GM18861 (cell line): Measurements from ENCODE around the gene MORF4L2.
"Not testable (repeated sequence)": the region's sequence is repeated elsewhere in the genome, so short reads cannot be mapped to it uniquely, and the experiment has no call there.

ENCODE experiments used
- ATAC-seq: cut with Tn5 transposase; IDR thresholded peaks from one replicate; pipeline ENCODE4 v1.9.1; 2021; ENCODE audit not compliant: unreplicated experiment

MORF4L2 gene

DNA sequence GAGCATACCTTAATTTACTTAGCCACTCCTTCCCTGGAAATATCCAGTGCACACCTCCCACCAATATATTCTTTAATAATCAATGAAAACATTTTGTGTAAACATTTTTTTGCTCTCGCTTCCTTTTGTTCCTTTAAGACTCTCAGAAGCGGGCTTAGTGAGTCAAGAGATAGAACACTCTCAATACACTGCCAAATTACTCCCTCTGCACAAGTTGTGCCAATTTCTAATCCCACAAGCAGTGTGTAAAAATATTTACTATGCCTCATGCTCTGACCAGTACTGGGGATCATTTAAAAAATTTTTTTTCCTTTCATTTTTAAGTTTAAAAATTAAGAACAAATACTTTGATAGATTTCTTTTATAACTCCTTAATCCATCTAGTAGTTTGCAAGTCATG, 5.1 kb downstream of the MORF4L2 start:
- ATAC-seq: no peak

DNA sequence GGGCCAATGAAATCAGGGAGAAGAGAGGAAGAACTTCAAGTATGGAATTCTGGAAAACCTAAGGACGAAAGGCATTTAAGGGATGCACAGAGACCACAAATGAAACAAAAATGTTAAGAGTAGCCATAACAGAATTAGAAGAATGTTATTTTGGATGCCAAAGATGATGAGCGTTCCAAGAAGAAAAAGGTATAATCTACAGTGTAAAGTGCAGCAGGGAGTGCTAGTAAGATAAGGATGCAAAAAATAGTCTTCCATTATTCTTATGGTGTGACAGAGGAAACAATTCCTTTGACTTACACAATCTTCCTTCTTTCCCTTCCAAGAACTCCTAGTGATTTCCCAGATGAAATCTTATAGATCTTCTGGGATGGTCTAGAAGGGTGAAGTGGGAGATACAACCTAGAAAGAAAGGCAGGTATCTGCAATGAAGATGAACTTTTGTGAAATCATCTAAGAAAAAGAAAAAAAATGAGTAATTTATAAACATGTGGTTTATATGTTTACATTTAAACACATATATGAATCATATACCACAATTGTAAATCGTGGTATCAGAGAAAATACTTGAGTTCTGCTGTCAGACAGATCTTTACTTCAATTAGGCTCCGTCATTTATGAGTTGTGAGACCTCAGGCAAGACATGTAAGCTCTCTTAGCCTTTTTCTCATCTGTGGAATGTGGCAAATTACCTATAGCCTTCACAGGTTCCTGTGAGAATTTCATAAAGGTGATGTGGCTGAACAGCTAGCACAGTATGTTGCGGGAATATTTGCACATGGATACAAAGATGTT, 8.1 kb downstream of the MORF4L2 start:
- no peak for ATAC-seq

DNA sequence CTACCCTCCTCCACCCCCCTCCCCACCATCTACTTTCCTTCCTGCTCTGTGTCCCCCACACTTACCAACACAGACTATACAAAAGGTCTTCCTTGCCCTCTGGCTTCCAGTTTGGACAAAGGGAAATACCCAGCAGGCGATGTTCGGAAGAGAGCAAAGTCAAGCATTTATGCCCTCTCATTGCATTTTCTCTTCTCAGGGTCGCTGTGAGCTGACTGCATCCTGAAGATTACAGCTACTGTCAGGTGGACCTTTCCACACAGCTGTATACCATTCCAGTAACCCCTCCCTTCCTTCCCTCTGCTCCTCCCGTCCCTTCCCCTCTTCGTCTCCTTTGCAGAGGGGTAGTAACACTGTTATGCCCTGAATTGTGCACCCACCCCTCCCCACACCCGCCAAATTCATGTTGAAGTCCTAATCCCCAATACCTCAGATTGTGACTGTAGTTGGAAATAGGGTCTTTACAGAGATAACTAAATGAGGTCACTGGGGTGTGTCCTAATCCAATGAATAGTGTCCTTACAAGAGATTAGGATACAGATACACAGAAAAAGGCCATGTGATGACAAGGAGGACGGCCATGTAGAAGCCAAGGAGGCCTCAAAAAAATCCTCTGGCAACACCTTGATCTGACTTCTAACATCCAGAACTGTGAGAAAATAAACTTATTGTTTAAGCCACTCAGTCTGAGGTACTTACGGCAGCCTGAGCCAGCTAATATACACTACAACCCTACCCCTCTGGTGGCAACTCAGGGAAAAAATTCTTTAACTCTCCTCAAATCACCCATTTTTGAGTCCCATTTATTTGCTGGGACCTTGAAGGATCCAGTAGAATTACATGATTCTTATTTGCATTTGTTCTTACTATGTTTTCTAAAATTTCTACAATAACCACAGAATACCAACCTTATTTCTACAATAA, 11.7 kb downstream of the MORF4L2 start:
- ATAC-seq: no peak

DNA sequence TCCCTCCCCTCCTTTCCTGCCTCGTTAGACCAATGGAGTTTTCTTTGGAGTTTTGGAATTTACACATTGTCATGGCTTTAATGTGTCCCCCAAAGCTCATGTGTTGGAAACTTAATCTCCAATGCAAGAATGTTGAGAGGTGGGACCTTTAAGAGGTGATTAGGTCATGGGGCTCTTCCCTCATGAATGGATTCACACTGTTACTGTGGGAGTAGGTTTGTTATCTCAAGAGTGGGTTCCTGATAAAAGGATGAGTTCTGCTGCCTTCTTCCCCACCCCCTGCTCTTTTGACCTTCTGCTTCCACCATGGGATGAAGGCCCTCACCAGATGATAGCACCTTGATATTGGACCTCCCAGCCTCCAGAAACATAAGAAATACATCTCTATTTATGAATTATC, 16.8 kb downstream of the MORF4L2 start:
- ATAC-seq: no peak

DNA sequence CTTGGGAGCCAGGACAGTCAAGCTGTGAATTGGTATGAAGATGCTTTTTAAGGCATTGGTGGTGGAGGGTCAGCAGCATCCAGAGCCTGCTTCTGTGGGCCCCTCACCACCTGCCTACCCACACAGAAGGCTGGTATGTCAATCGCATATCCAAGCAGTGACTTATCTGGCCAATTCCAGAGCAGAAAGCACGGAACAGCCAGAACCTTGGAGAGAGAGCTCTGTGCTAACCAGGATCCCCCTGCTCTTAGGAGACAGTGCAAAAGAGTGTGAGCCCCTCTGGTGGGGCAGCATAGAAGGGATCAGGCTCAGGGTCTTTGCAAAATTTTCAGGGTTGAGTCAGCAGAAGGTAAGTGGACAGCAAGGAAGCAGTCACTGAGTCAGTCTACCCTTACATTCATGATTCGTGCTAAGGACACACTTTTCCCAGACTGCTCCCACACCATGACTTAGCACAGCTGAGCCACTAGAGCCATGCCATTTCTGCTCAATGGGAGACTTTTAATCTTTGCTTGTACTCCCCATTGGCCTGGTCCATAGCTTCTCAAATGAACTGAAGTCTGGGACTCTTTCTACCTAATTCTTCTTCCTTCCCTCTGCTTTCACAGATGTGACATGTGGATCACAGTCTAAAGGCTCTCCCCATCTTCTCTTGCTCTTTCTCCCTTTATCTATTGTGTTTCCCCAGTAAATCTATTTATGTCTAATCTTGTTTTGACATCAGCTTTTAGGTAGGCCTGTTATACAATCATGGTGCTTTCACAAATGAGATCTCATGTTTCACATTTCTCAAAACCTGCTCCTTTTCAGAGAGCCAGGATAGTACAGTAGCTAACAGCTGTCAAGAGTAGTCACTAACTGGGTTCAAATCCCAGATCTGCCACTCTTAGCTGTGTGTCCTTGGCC, 20.0 kb downstream of the MORF4L2 start:
- no peak for ATAC-seq

DNA sequence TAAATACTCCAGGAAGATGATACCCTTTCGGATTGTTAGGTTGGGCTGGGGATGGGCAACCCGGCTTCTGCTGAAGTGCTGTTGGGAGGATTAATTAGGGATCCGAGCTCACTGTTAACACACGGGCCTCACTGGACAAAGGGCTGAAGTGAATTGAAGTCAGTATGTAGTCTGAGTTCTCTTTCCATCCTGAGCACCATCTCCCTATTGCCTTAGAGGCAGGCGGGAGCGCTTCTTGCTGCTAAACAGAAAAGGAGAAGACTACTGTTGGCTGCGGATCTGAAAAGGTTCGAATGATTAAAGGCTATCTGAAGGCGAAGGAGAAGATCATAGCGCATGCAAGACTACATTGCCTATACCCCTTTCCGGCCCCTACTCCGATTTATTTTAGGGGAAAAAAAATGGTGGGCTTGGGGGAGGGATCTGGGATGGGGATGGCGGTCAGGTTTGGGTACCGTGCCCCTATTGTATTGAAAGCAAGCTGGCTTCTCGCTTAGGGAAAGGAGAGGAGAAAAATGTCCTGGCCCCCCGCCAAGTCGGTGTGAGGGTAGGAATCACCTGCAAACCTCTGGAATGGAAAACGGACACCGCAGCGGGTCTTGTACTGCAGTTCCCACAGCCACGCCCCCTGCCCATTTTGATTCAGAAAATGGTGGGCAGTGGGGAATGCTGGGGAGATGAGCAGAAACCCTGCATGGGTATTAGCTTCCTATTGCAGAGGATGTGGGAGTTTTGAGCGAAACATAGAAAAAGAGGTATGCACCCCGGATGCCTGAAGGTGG, 22.3 kb downstream of the MORF4L2 start:
- no peak for ATAC-seq

DNA sequence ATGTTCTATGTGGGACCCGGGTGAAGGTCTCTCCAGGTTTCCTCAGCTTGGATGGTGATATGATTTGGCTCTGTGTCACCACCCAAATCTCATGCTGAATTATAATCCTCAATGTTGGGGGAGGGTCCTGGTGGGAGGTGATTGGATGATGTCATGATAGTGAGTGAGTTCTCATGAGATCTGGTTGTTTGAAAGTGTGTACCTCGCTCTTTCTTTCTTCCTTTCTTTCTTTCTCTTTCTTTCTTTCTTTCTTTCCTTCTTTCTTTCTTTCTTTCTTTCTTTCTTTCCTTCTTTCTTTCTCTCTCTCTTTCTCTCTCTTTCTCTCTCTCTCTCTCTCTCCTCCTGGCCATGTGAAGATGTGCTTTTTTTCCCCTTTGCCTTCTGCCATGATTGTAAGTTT, 27.0 kb downstream of the MORF4L2 start:
- not testable (repeated sequence) for ATAC-seq

DNA sequence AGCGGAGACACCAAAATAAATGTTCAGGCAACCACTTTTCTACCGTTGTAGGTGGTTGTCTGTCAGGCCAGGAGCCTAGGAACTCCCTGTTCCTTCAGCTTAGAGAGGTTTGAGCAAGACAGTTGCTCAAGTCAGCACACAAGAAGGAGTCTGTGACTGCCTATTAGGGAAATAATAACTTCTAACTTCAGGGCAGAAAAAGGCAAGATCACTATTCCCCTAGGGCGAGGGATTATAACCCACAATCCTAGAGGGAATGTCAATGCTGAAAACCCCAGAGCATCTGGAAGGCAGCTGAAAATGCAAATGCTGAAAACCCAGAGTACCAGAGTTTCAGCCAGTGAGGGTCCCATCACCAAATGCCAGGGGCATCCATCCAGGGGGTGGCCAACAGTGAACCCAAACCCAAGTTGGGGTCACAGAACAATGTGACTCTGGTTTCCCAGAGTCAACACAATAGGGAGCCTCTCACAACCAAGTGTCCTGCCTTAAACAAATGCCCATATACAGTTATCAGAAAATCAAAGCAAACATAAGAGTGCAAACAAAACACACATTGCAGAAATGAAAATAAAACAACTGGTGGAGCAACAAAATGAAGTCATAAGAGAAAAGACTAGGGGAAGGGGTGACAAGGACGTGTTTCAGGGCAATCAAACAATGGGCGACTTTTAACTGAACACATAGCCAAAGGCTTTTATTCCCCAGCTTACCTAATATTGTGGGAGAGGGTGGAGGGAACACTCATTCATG, 27.6 kb downstream of the MORF4L2 start:
- no peak for ATAC-seq

DNA sequence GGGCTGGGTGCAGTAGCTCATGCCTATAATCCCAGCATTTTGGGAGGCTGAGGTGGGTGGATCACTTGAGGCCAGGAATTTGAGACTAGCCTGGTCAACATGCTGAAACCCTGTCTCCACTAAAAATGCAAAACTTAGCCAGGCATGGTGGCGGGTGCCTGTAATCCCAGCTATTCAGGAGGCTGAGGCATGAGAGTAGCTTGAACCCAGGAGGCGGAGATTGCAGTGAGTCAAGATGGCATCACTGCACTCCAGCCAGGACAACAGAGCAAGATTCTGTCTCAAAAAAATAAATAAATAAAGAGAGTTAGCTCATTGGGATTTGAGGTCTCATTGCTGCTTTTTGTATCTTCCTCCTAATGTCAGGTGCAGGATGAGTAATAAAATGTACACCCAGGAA, 29.4 kb downstream of the MORF4L2 start:
- not testable (repeated sequence) for ATAC-seq

DNA sequence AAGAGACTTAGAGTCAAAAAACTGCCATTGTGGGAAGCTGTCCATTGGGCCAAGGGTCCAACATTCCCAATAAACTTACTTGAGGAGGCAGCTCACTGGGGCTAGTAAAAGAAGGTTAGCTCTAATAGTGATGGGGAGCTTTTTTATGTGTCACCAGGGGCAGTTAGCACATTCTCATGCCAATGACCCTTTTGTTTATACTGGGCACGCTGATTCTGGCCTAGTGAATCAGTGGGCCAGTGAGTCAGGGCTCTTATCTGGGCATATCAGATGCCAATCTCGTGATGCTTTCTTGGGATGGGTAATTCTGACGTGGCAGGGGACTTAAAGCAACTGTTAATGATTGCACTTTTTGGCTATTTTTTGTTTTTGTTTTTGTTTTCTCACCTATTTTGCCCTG, 29.9 kb downstream of the MORF4L2 start:
- no peak for ATAC-seq

DNA sequence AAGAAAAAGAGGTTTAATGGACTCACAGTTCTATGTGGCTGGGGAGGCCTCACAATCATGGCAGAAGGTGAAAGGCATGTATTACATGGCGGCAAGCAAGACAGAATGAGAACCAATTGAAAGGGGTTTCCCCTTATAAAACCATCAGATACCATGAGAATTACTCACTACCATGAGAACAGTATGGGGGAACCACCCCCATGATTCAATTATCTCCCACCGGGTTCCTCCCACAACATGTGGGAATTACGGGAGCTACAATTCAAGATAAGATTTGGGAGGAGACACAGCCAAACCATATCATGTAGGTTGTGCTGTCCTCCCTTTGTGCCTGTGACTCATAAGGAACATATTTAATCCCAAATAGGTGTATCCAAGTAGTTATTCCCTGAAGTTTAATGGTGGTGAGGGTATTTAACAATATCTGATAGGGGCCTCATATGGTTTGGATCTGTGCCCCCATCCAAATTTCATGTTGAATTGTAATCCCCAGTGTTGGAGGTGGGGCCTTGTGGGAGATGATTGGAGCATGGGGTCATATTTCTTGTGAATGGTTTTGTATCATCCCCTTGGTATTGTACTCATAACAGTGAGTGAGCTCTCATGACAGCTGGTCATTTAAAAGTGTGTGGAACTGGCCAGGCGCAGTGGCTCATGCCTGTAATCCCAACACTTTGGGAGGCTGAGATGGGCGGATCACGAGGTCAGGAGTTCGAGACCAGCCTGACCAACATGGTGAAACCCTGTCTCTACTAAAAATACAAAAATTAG, 31.1 kb downstream of the MORF4L2 start:
- ATAC-seq: not testable (repeated sequence)

DNA sequence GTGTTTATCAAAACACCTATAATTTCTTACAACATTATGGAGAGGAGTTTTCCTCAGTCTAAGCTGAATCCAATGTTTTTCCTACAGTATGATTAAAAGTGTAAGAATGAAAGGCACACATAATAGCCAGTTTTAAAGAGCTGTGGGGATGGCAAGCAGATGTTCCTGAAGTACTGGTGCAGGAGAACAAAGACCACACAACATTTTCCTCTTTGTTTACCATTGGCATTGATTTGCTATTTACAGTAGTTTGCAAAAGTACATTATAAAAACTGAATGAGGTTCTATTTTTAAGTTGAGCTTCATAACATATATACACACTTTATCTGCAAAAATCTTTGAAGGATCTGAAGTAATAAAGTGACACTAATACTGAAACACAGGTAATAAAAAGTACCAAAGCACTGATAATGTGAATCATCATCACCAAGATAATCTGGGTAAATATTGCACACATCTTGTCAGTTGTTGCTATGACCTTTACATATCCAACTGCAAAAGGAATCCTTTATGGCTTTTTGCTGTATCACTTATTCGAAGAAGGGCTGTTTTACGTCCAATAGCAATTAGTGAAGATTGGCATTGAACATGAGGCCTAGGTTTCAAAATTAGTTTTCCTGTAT, 35.2 kb downstream of the MORF4L2 start:
- no peak for ATAC-seq

DNA sequence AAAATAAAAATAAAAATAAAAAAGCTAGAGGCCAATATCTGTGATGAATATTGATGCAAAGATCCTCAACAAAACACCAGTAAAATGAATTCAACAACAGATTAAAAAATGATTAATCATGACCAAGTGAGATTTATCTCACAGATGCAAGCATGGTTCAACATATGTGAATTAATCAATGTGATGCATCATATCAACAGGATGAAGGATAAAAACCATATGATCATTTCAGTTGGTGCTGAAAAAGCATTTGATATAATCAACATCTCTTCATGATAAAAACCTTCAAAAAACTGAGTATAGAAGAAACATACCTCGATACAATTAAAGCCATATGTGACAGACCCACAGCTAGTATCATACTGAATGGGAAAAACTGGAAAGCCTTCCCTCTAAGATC, 38.9 kb downstream of the MORF4L2 start:
- ATAC-seq: no peak

DNA sequence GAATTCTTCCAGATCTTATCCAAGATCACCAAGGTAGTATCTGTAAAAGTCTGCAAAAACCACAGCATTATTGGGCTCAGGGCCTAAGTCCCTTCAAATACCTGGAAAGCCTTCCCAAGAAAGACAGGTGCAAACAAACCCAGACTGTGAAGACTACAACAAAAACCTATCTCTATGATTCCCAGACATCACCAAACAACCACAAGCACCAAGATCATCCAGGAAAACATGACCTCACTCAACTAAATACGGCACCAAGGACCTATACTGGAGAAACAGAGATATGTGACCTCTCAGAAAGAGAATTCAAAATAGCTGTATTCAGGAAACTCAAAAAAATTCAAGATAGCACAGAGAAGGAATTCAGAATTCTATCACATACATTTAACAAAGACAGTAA, 42.4 kb downstream of the MORF4L2 start:
- no peak for ATAC-seq

DNA sequence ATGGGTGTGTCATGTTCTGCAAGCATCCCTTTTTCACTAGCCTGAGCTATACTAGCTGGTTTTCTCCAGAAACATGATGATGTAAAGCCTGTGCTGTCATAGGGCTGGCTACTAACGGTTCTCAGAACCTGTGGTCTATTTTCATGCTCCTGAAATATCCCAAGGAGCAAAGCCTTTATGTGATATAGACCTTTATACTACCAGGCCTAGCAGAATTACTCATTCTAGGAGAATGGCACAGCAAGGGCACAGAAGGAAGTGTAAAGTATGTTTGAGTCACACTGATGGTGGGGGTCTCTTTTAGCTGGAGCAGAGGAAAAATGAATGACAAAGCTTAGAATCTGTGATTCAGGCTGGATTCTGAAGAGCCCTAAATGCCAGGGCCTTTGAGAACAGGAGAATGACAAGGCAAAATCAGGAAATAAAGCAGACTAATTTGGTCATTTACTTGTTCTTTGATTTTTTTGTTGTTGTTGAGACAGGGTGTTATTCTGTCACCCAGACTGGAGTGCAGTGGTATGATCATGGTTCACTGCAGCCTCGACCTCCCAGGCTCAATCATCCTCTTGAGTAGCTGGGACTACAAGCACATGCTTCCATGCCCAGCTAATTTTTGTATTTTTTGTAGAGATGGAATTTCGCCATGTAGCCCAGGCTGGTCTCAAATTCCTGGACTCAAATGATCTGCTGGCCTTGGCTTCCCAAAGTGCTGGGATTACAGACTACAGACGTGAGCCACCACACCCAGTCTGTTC, 45.9 kb downstream of the MORF4L2 start:
- no peak for ATAC-seq

DNA sequence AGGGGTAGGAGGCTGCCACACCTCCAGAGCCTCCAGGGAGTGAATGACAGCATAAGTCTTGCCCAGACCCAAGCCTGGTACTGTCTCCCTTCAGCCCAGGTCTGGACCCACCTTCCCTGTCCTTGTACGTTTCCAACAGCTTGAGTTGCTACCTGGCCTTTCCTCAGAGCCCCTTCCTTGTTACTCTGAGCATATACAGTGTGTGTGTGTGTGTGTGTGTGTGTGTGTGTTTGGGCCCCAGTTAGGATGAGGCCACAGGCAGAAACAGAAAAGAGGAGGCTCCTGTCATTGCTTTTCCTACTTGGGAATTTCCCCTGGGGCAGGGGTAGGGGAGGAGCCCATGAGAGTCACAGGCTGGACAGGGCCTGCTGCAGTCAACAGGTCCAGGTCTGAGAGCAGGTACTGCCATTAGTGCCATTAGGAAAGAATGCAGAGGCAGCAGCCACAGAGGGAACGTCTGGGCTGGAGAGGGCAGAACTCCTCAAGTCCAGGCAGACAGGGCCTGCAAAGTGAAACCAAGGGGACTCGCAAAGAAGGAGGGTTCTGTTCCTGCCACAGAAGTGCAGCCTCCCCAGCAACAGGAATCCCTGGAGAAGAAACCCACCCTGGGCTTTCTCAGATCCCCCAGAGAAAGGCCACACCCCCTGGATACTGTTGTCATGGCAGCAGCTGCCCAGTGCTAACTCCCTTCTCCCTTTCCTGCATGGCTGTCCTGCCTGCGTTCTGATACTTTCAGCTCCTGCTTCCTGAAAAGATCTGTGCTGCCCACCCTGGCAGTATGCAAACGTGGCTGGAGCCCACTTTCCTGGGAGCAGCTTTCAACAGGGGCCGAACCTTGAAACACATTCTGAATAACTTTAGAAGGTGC, 47.8 kb downstream of the MORF4L2 start:
- not testable (repeated sequence) for ATAC-seq
